Caco-2 (cell line): ENCODE measurements around the gene PRDM4. TPM values are rescaled to one million over a fixed set of nuclear protein-coding genes. Genes with fewer than 3 reads are reported as not detected.

Experiments used
- BruUV-seq: library from RNA; stranded (reverse); fragments of 400-500 nt; replicated peaks from 2 replicates; lab custom pipeline; 2021; lab: Mats Ljungman, UMichigan
- CTCF ChIA-PET: fragments of 300-600 bp; sonication (Branson Sonifier 250); formaldehyde crosslinking; loops from one replicate; lab custom pipeline; 2022; ENCODE audit warnings: antibody characterized with exemption; lab: Charles Lee
- POLR2A ChIA-PET: fragments of 300-600 bp; sonication (Branson Sonifier 250); formaldehyde crosslinking; loops from one replicate; lab custom pipeline; 2022; ENCODE audit warnings: antibody characterized with exemption; lab: Charles Lee
- DNase-seq, 2 experiments: peaks; one replicate each; pipeline versions ENCODE4 v3.0.0 to v3.0.0-alpha.2; 2020 to 2022
- H3K27me3 ChIP-seq: replicated peaks from 2 replicates; pipeline ENCODE4 v1.6.0; 2011; ENCODE audit warnings: low read length; ENCODE audit not compliant: control insufficient read depth, insufficient read depth
- H3K36me3 ChIP-seq: 2 replicates; pipeline ENCODE4 v1.5.1; 2011; ENCODE audit warnings: low read length; ENCODE audit not compliant: control insufficient read depth, insufficient read depth
- H3K4me1 ChIP-seq: fragments of 250-450 bp; sonication (Bioruptor Pico); 2 replicates; pipeline ENCODE4 v1.5.1; 2020; ENCODE audit warnings: mild to moderate bottlenecking
- H3K4me3 ChIP-seq: 2 replicates; pipeline ENCODE4 v1.5.1; 2011; ENCODE audit warnings: low read depth, mild to moderate bottlenecking, control low read depth, low read length
- H3K9me3 ChIP-seq: fragments of 250-450 bp; sonication (Bioruptor Pico); 2 replicates; pipeline ENCODE4 v1.5.1; 2020; ENCODE audit warnings: mild to moderate bottlenecking, moderate library complexity
- H3K27ac Mint-ChIP-seq: one replicate; pipeline ENCODE4 v1.8.0; 2022; ENCODE audit warnings: mixed read lengths; ENCODE audit not compliant: unreplicated experiment
- H3K27me3 Mint-ChIP-seq: one replicate; pipeline ENCODE4 v1.8.0; 2022; ENCODE audit warnings: mixed read lengths; ENCODE audit not compliant: insufficient read depth, unreplicated experiment
- H3K36me3 Mint-ChIP-seq: one replicate; pipeline ENCODE4 v1.8.0; 2022; ENCODE audit warnings: mild to moderate bottlenecking, mixed read lengths; ENCODE audit not compliant: insufficient read depth, unreplicated experiment
- H3K4me1 Mint-ChIP-seq: one replicate; pipeline ENCODE4 v1.8.0; 2022; ENCODE audit warnings: low read depth, mixed read lengths; ENCODE audit not compliant: unreplicated experiment
- H3K4me3 Mint-ChIP-seq: one replicate; pipeline ENCODE4 v1.8.0; 2022; ENCODE audit warnings: mild to moderate bottlenecking, moderate library complexity, mixed read lengths; ENCODE audit not compliant: unreplicated experiment
- H3K9me3 Mint-ChIP-seq: one replicate; pipeline ENCODE4 v1.8.0; 2022; ENCODE audit warnings: mixed read lengths; ENCODE audit not compliant: unreplicated experiment
- intact Hi-C: fragments of 100-400 bp; cut with micrococcal nuclease; formaldehyde crosslinking; loops from one replicate; pipeline ENCODE4 v1.10.0; 2022; ENCODE audit not compliant: unreplicated experiment
- total RNA-seq: library from RNA; stranded (reverse); gene quantifications from 2 replicates; pipeline ENCODE4 v1.2.3, GENCODE V29; 2022
- TF ChIP-seq, protein P1 (sequence below), 2 experiments: fragments of 200-600 bp in 1 of 2; IDR thresholded peaks; 1 replicate in 1 of 2; 2 replicates in 1 of 2; pipeline versions ENCODE4 v1.5.1 to v1.8.0; 2011 to 2022; ENCODE audit warnings: antibody characterized with exemption in 1 of 2, control low read depth in 1 of 2, inconsistent platforms in 1 of 2, low read depth in 1 of 2, low read length in 1 of 2, mild to moderate bottlenecking in 1 of 2, moderate library complexity in 1 of 2; ENCODE audit not compliant: insufficient read depth in 1 of 2, severe bottlenecking in 1 of 2, unreplicated experiment in 1 of 2

Gene PRDM4
- total RNA-seq, 1 experiment from 2014 or later: 19.4 TPM

DNA sequence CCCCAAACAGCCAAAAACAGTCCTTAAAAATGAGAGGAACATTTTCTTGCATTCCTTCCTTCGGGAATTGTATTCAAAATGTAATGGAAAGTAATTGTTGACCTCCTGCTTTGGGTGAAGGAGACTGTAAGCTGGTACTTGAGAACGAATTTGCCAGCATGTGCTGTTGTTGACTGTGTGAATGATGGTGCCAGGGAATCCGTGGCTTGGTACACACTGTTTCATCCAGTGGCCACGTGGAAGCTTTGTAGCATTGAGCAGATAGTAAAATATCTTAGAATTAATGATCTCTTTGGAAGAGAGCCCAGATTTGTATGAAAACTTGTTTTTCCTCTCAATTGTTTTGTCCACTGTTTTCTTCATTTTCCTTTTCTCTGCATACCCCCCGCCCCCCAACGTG, 15.2 kb upstream of the PRDM4 start:
- Histone ChIP-seq H3K4me3 (no peak overlapping the region), H3K4me1 (no peaks in the 10 kb centered on the region), H3K36me3 (no peaks in the 10 kb centered on the region), H3K9me3 (no peaks in the 10 kb centered on the region), H3K27me3 (no peaks in the 10 kb centered on the region)
- H3K27ac Mint-ChIP-seq: no peak overlapping the region
- H3K27me3 Mint-ChIP-seq: no peaks in the 10 kb centered on the region
- intact Hi-C loops: no loop called here
- no peaks in the 10 kb centered on the region for H3K36me3 Mint-ChIP-seq
- no peak overlapping the region for H3K4me3 Mint-ChIP-seq
- H3K9me3 Mint-ChIP-seq: no peaks in the 10 kb centered on the region
- ChIA-PET CTCF (no interaction called here), POLR2A (no interaction called here)
- TF ChIP-seq, protein P1, sequence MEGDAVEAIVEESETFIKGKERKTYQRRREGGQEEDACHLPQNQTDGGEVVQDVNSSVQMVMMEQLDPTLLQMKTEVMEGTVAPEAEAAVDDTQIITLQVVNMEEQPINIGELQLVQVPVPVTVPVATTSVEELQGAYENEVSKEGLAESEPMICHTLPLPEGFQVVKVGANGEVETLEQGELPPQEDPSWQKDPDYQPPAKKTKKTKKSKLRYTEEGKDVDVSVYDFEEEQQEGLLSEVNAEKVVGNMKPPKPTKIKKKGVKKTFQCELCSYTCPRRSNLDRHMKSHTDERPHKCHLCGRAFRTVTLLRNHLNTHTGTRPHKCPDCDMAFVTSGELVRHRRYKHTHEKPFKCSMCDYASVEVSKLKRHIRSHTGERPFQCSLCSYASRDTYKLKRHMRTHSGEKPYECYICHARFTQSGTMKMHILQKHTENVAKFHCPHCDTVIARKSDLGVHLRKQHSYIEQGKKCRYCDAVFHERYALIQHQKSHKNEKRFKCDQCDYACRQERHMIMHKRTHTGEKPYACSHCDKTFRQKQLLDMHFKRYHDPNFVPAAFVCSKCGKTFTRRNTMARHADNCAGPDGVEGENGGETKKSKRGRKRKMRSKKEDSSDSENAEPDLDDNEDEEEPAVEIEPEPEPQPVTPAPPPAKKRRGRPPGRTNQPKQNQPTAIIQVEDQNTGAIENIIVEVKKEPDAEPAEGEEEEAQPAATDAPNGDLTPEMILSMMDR (IDR thresholded peaks at IDR 0.05; ENCODE audit: insufficient read depth in 1 of 2, low read depth in 1 of 2, low read length in 1 of 2, severe bottlenecking in 1 of 2, unreplicated experiment in 1 of 2): no peak
- no TSS peak for BruUV-seq
- DNase-seq: no peak
- no peaks in the 10 kb centered on the region for H3K4me1 Mint-ChIP-seq

DNA sequence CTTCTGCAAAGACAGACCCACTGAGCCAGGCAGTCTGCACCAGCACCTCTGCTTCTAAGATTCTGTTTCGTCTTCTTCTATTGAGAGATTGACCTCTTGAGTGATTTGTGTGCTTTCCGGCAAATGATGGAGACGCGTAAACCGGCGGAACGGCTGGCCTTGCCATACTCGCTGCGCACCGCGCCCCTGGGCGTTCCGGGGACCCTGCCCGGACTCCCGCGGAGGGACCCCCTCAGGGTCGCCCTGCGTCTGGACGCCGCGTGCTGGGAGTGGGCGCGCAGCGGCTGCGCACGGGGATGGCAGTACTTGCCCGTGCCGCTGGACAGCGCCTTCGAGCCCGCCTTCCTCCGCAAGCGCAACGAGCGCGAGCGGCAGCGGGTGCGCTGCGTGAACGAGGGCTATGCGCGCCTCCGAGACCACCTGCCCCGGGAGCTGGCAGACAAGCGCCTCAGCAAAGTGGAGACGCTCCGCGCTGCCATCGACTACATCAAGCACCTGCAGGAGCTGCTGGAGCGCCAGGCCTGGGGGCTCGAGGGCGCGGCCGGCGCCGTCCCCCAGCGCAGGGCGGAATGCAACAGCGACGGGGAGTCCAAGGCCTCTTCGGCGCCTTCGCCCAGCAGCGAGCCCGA, 14.3 kb upstream of the PRDM4 start:
- Mint-ChIP-seq H3K36me3 (no peaks in the 10 kb centered on the region), H3K4me3 (no peak overlapping the region), H3K9me3 (no peaks in the 10 kb centered on the region), H3K27ac (no peak overlapping the region), H3K4me1 (no peaks in the 10 kb centered on the region), H3K27me3 (no peaks in the 10 kb centered on the region)
- ChIA-PET POLR2A (no interaction called here), CTCF (no interaction called here)
- no peak for DNase-seq
- Histone ChIP-seq H3K4me3 (no peak overlapping the region), H3K36me3 (no peaks in the 10 kb centered on the region), H3K27me3 (no peaks in the 10 kb centered on the region), H3K4me1 (no peaks in the 10 kb centered on the region), H3K9me3 (no peaks in the 10 kb centered on the region)
- BruUV-seq: no TSS peak
- intact Hi-C loops: no loop called here
- TF ChIP-seq, protein P1 (IDR thresholded peaks at IDR 0.05; ENCODE audit: insufficient read depth in 1 of 2, low read depth in 1 of 2, low read length in 1 of 2, severe bottlenecking in 1 of 2, unreplicated experiment in 1 of 2): no peak

DNA sequence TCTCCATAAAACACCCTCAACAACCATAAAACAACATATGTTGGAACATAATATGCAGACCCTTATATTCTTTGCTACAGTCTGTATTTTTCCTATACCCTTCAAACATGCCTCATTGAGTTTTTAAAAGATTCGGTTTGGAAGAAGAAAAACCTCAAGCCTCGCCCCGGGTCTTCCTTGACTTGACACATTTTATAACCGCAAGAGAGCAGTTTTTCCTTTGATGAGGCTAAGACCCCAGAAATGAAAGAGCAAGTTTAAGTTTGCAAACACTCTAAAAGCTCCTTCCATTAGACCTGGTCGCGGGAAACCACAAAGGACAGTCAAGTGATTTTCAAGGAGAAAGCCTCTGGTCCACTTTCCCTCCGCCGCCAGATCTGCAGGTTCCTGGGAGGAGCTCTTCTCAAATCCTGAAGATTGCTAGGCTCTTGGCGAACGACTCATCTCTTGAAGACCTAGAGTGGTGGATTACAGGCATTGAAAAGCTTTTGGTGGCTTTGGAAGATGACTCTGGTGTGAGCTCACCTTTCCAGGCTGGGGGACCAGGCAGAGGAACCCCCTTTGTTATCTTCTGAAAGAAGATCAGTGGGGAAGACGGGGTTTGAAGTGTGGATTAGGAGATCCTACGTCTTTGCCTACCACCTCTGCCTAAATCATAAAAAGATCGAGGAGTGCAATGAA, 13.6 kb upstream of the PRDM4 start, which contains the start of gene ASCL4:
ASCL4 (plus strand) TSS at position 356 of the 681 bp plus-strand sequence. CDS start 515 bp downstream, outside the sequence.
- Mint-ChIP-seq H3K4me1 (no peaks in the 10 kb centered on the region), H3K4me3 (no peak within 1 kb of the TSS), H3K36me3 (no peaks in the 10 kb centered on the region), H3K27ac (no peak within 1 kb of the TSS), H3K27me3 (no peaks in the 10 kb centered on the region), H3K9me3 (no peaks in the 10 kb centered on the region)
- Histone ChIP-seq H3K27me3 (no peaks in the 10 kb centered on the region), H3K4me3 (no peak within 1 kb of the TSS), H3K4me1 (no peaks in the 10 kb centered on the region), H3K36me3 (no peaks in the 10 kb centered on the region), H3K9me3 (no peaks in the 10 kb centered on the region)
- no peak for DNase-seq
- intact Hi-C loops: no loop called here
- no TSS peak for BruUV-seq
- TF ChIP-seq, protein P1 (IDR thresholded peaks at IDR 0.05; ENCODE audit: insufficient read depth in 1 of 2, low read depth in 1 of 2, low read length in 1 of 2, severe bottlenecking in 1 of 2, unreplicated experiment in 1 of 2): no peak
- ChIA-PET POLR2A (no interaction called here), CTCF (no interaction called here)
